Immature natural killer cell (primary cell): ENCODE results near the gene BICDL2. TPM values are rescaled to one million over a fixed set of nuclear protein-coding genes. Genes with fewer than 3 reads are reported as not detected.
A peak's percentile ranks its signal among the peaks of the same experiment; 100 is the strongest.

Experiments used
- DNase-seq, 3 donors: peaks; one replicate each; pipeline ENCODE4 v3.0.0; 2022; ENCODE audit warnings: mixed read lengths in 1 of 3
- H3K27ac Mint-ChIP-seq, 6 donors: one replicate each; pipeline ENCODE4 v1.8.0; 2020; ENCODE audit warnings: mixed read lengths in 6 of 6, mild to moderate bottlenecking in 5 of 6, inconsistent platforms in 4 of 6, moderate library complexity in 3 of 6
- H3K27me3 Mint-ChIP-seq, 3 donors: one replicate each; pipeline ENCODE4 v1.8.0; 2020 to 2021; ENCODE audit warnings: low read depth in 3 of 3, mild to moderate bottlenecking in 3 of 3, mixed read lengths in 3 of 3, moderate library complexity in 3 of 3, inconsistent platforms in 1 of 3
- H3K36me3 Mint-ChIP-seq, 3 donors: one replicate each; pipeline ENCODE4 v1.8.0; 2020; ENCODE audit warnings: mixed read lengths in 3 of 3, inconsistent platforms in 2 of 3, mild to moderate bottlenecking in 2 of 3
- H3K4me1 Mint-ChIP-seq, 2 donors: one replicate each; pipeline ENCODE4 v1.8.0; 2020; ENCODE audit warnings: inconsistent platforms in 2 of 2, mild to moderate bottlenecking in 2 of 2, mixed read lengths in 2 of 2, moderate library complexity in 1 of 2
- H3K4me3 Mint-ChIP-seq, 5 donors: one replicate each; pipeline ENCODE4 v1.8.0; 2020; ENCODE audit warnings: mild to moderate bottlenecking in 5 of 5, mixed read lengths in 5 of 5, inconsistent platforms in 3 of 5, moderate library complexity in 3 of 5
- H3K9me3 Mint-ChIP-seq, 6 donors: one replicate each; pipeline ENCODE4 v1.8.0; 2020; ENCODE audit warnings: mild to moderate bottlenecking in 6 of 6, mixed read lengths in 6 of 6, inconsistent platforms in 4 of 6, moderate library complexity in 3 of 6
- polyA plus RNA-seq, 3 donors: library from polyadenylated mRNA; unstranded; fragments of 300-500 nt; fragmentation: Illumina TruSeq; gene quantifications; one replicate each; pipeline ENCODE4 v1.2.3, GENCODE V29; 2021

BICDL2 gene
- polyA plus RNA-seq, 3 donors from 2014 or later = not detected

- peaks cover 6 to 11% (median 9%) of the 10 kb centered on the region in 3 donors for H3K27me3 Mint-ChIP-seq
- no peaks in the 10 kb centered on the region for H3K9me3 Mint-ChIP-seq
- no peak for DNase-seq
- H3K4me3 Mint-ChIP-seq = no peak overlapping the region
- H3K36me3 Mint-ChIP-seq = no peaks in the 10 kb centered on the region
- peaks cover 2 to 5% of the 10 kb centered on the region in 2 donors for H3K4me1 Mint-ChIP-seq
- no peak overlapping the region for H3K27ac Mint-ChIP-seq
Measured at GRCh38 chr16:3013491-3013951, 23.2 kb downstream of the BICDL2 start.

- Mint-ChIP-seq H3K9me3 (no peaks in the 10 kb centered on the region), H3K27me3 (peaks cover 5 to 17% (median 9%) of the 10 kb centered on the region in 3 donors), H3K4me3 (no peak within 1 kb of the TSS), H3K36me3 (no peaks in the 10 kb centered on the region), H3K27ac (no peak within 1 kb of the TSS), H3K4me1 (peaks cover 8 to 10% of the 10 kb centered on the region in 2 donors)
- DNase-seq = no peak
Measured at GRCh38 chr16:3012828-3013420, 23.8 kb downstream of the BICDL2 start, which contains the start of gene CLDN9. TSS of gene CLDN9 (plus strand) at chr16:3012923. CDS start at chr16:3013363, 440 bp downstream.

- Mint-ChIP-seq H3K27me3 (peaks cover 4 to 17% (median 9%) of the 10 kb centered on the region in 3 donors), H3K27ac (no peak overlapping the region), H3K4me3 (no peak overlapping the region), H3K4me1 (peaks cover 15 to 17% of the 10 kb centered on the region in 2 donors), H3K9me3 (no peaks in the 10 kb centered on the region), H3K36me3 (no peaks in the 10 kb centered on the region)
- no peak for DNase-seq
Measured at GRCh38 chr16:3012246-3012645, 24.5 kb downstream of the BICDL2 start.

- Mint-ChIP-seq H3K4me1 (peaks cover 22 to 26% of the 10 kb centered on the region in 2 donors), H3K9me3 (no peaks in the 10 kb centered on the region), H3K27me3 (peaks cover 0 to 11% (median 5%) of the 10 kb centered on the region in 3 donors), H3K4me3 (no peak overlapping the region), H3K27ac (no peak overlapping the region), H3K36me3 (no peaks in the 10 kb centered on the region)
- no peak for DNase-seq
Measured at GRCh38 chr16:3010510-3010909, 26.2 kb downstream of the BICDL2 start.

DNA sequence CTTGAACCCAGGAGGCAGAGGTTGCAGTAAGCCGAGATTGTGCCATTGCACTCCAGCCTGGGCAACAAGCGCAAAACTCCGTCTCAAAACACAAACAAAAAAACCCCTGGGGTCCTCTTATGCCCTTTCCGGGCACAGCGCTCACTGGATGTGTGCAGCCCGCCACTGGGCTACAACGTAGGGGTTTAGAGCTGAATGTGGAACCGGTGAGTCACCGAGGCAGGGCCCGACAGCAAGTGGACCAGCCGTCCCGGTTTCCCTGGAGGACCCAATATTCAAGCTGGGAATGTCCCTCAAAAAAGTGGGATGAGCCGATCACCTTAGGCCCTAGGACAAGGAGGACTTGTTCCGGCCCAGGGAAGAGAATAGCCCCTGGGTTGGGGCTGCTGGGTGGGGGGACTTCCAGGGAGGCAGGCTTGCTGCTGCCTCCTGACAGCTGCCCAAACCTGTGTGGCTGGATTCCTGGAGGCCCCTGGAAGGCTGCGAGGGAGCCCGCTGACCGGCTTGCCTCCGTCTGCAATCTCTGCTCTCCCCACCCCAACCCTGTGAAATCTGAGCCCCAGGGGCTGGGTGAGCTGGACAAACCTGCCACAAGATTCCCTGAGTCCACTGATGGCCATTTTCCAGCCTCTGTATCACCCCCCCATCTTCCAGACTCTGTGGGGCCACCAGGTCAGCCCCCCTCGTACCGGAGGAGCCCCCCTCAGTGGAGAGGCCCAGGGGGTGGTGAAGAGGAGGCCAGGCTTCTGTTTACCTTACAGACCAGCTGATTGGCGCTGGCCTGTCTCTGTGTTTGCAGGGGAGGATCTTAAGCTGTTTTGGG, 27.0 kb downstream of the BICDL2 start:
- Mint-ChIP-seq H3K27ac (no peak overlapping the region), H3K9me3 (no peaks in the 10 kb centered on the region), H3K4me3 (no peak overlapping the region)

DNA sequence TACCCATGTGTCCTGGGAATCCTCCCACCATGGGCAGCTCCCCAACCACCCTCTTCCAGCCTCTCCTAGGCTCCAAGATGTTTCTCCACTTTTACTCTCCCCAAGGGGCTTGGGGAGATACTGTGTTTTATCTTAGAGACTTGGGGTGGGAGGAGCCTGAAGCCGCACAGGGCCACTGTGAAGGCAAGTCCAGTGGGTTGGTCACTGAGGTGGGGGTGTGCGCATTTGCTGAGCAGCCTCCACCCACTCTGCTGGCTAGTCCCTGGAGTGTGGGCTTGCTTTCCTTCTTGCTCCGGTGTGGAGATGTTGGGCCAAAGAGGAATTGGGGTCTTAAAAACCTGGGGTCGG, 28.1 kb downstream of the BICDL2 start:
- peaks cover 22 to 31% of the 10 kb centered on the region in 2 donors for H3K4me1 Mint-ChIP-seq
- H3K27me3 Mint-ChIP-seq = peaks cover 3 to 11% (median 8%) of the 10 kb centered on the region in 3 donors
- DNase-seq = no peak
- no peak overlapping the region for H3K27ac Mint-ChIP-seq
- no peaks in the 10 kb centered on the region for H3K9me3 Mint-ChIP-seq
- H3K36me3 Mint-ChIP-seq = no peaks in the 10 kb centered on the region
- H3K4me3 Mint-ChIP-seq = peak overlapping the region in 3 of 5 donors; percentile 42 to 59 (median 54)

More for the DNA sequence above, 27.0 kb downstream of the BICDL2 start:
- H3K36me3 Mint-ChIP-seq = no peaks in the 10 kb centered on the region
- H3K27me3 Mint-ChIP-seq = peaks cover 0 to 11% (median 8%) of the 10 kb centered on the region in 3 donors
- H3K4me1 Mint-ChIP-seq = peaks cover 22 to 28% of the 10 kb centered on the region in 2 donors
- no peak for DNase-seq

GRCh38 chr16:3007957-3008689, 28.6 kb downstream of the BICDL2 start:
- DNase-seq = peak in 1 of 3 donors; percentile 16
- peak overlapping the region; percentile 42 to 64 (median 59) for H3K4me3 Mint-ChIP-seq
- no peak overlapping the region for H3K27ac Mint-ChIP-seq
- no peaks in the 10 kb centered on the region for H3K9me3 Mint-ChIP-seq
- H3K4me1 Mint-ChIP-seq = peaks cover 22 to 32% of the 10 kb centered on the region in 2 donors
- H3K27me3 Mint-ChIP-seq = peaks cover 5 to 11% (median 8%) of the 10 kb centered on the region in 3 donors
- H3K36me3 Mint-ChIP-seq = no peaks in the 10 kb centered on the region

DNA sequence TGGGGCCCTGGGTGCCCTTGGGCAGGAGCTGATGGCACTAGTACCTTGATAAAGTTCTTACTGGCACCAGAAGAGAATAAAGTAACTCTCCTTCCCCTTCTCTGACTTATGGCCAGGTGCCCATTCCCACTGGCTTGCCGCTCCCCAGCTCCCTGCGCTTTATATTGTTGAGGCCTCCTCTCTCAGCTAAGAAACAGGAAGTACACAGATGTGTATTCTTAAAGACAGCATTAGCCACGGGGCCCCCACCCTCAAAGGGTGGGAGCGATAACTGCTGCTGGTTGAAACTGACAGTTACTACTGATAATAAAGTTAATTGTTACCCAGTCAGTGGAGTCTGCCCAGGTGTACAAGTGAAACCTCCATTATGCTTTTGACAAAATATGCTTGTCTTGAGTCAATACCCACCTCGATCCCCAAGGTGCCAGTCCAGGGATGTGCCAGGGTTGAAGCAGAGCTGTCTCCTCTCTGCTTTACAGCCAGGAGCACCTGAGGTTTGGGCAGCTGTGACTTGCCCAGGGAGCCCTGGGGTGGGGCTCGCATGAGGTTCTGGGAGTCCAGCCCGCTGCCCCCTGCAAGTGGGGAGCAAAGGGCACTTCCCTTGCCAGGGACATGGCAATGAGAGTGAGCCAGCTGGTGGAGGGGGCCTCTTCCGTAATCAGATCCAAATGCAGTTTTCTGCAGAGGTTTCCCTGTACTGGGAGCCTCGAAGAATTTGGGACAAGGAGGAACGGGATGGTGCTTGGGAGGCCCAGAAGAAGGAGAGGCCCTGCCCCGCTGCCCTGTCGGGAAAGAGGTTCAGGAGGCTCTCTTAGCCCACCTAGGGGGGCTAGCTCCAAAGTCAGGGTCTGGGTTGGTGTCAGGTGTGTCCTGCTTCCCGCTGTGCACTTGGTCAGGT, 29.4 kb downstream of the BICDL2 start:
- Mint-ChIP-seq H3K27ac (no peak overlapping the region), H3K27me3 (peaks cover 5 to 11% (median 9%) of the 10 kb centered on the region in 3 donors), H3K9me3 (no peaks in the 10 kb centered on the region), H3K4me1 (peaks cover 22 to 33% of the 10 kb centered on the region in 2 donors), H3K4me3 (peak overlapping the region in 3 of 5 donors; percentile 42 to 63 (median 56)), H3K36me3 (no peaks in the 10 kb centered on the region)
- DNase-seq = no peak

DNA sequence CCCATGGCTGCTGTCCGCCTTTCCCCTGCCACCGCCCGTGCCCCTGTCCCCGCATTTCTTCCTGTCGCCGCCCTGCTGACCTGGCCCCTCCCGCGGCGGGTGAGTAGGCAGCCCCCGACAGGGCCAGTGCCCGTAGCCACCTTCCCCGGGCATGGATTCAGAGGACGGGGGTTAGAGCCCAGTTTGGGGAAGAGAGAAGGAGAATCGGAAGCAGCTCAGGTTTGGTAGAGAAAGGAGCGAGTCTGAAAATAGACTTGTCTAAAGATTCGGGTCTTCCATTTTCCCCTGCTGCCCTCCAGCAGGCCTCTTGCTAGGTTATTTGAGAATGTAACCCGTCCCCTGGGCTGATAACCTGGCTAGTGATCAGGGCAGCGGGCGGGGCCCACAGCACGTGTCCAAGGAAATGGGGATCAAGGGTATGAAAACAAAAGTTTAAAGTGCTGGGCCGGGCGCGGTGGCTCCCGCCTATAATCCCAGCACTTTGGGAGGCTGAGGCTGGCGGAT, 31.9 kb downstream of the BICDL2 start:
- Mint-ChIP-seq H3K4me1 (peaks cover 22 to 33% of the 10 kb centered on the region in 2 donors), H3K27ac (no peak overlapping the region), H3K36me3 (no peaks in the 10 kb centered on the region), H3K27me3 (peaks cover 5 to 9% (median 7%) of the 10 kb centered on the region in 3 donors), H3K4me3 (peak overlapping the region; percentile 59 to 79 (median 62)), H3K9me3 (no peaks in the 10 kb centered on the region)
- no peak for DNase-seq

DNA sequence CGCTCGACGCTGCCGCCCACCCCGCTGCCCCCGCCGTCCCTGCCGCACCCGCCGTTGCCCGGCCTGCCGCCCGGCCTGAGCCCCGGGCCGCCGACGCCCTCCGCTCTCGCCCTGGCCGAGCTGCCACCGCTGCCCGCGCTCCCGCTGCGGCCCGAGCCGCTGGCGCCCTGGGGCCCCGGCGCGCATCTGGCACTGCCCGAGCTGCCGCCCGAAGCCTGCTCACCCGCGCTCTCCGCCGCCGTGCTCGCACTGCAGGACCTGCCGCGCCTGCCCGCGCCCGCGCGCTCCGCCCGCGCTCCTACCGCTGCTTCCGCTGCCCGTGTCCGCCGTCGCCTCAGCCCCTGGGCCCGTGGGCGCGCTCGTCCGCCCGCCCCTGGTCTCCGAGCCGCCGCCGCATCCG, 32.4 kb downstream of the BICDL2 start:
- no peak for DNase-seq
- Mint-ChIP-seq H3K9me3 (no peaks in the 10 kb centered on the region), H3K4me3 (peak overlapping the region in 2 of 5 donors; percentile 77 to 79), H3K27me3 (peaks cover 5 to 9% (median 7%) of the 10 kb centered on the region in 3 donors), H3K36me3 (no peaks in the 10 kb centered on the region), H3K4me1 (peaks cover 22 to 33% of the 10 kb centered on the region in 2 donors), H3K27ac (no peak overlapping the region)

- H3K27me3 Mint-ChIP-seq = peaks cover 5 to 9% (median 7%) of the 10 kb centered on the region in 3 donors
- H3K27ac Mint-ChIP-seq = peak overlapping the region in 1 of 6 donors; percentile 68
- H3K4me3 Mint-ChIP-seq = peak overlapping the region; percentile 78 to 83 (median 79)
- peak; percentile 95 to 96 (median 95) for DNase-seq
- H3K4me1 Mint-ChIP-seq = peaks cover 22 to 31% of the 10 kb centered on the region in 2 donors
- no peaks in the 10 kb centered on the region for H3K36me3 Mint-ChIP-seq
- no peaks in the 10 kb centered on the region for H3K9me3 Mint-ChIP-seq
Measured at GRCh38 chr16:3003582-3004270, 33.0 kb downstream of the BICDL2 start.

DNA sequence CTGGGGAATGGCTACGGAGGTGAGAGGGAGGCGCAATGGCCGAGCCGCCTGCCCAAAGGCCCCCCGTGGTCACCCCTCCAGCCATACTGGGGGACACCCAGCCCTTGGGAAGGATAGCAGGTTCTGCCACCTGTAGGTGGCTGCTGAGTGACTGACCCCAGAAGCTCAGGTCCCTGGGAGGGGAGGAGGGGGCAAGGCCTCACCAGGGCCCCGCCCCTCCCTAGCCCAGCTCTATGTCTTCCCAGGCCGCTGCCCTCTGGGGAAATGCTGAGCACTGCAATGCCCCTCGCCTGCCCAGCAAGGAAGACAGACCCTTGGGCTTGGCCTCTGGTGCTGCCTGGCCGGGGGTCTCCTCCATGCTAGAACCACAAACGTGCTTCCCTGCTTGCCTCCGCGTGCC, 35.4 kb downstream of the BICDL2 start:
- no peaks in the 10 kb centered on the region for H3K9me3 Mint-ChIP-seq
- H3K4me3 Mint-ChIP-seq = no peak overlapping the region
- H3K27me3 Mint-ChIP-seq = peaks cover 0 to 9% (median 5%) of the 10 kb centered on the region in 3 donors
- no peaks in the 10 kb centered on the region for H3K36me3 Mint-ChIP-seq
- peaks cover 0 to 9% of the 10 kb centered on the region in 2 donors for H3K4me1 Mint-ChIP-seq
- H3K27ac Mint-ChIP-seq = no peak overlapping the region
- no peak for DNase-seq
